A673 (cell line): ENCODE measurements around the gene TMEM183A.

Source experiments
- CTCF ChIP-seq: fragments of 300-800, 200-600 bp; sonication (generic); conservative IDR thresholded peaks from 2 replicates; pipeline ENCODE4 v1.5.1; 2017; ENCODE audit warnings: low read depth, mild to moderate bottlenecking, antibody characterized with exemption, low read length, moderate library complexity, mixed read lengths
- EZH2 ChIP-seq: fragments of 200-600 bp; sonication (generic); IDR thresholded peaks from 2 replicates; pipeline ENCODE4 v1.6.1; 2017; ENCODE audit warnings: borderline replicate concordance, low read depth, mild to moderate bottlenecking, mixed read lengths, antibody characterized with exemption, low read length; ENCODE audit not compliant: poor library complexity, severe bottlenecking

GRCh38 chr1:202974856-202975255 lies 32.3 kb upstream of the TMEM183A start:
- TF ChIP-seq CTCF (no peak), EZH2 (no peak)
